HAP-1 (cell line): Measurements from ENCODE around the gene VAV2.

Experiments
- DNase-seq, 2 experiments: peaks; one replicate each; pipeline ENCODE4 v3.0.0-alpha.2; 2016 to 2020; ENCODE audit warnings: low spot score in 2 of 2
- H3K27me3 ChIP-seq: fragments of 250-450 bp; sonication (Bioruptor Pico); 2 replicates; pipeline ENCODE4 v1.5.1; 2020; ENCODE audit warnings: low read depth, mild to moderate bottlenecking, moderate library complexity
- H3K36me3 ChIP-seq: fragments of 250-450 bp; sonication (Bioruptor Pico); replicated peaks from 2 replicates; pipeline ENCODE4 v1.5.1; 2020; ENCODE audit warnings: mild to moderate bottlenecking
- H3K4me1 ChIP-seq: fragments of 250-450 bp; sonication (Bioruptor Pico); 2 replicates; pipeline ENCODE4 v1.5.1; 2020; ENCODE audit warnings: mild to moderate bottlenecking
- H3K4me3 ChIP-seq: fragments of 250-450 bp; sonication (Bioruptor Pico); 2 replicates; pipeline ENCODE4 v1.5.1; 2020; ENCODE audit warnings: mild to moderate bottlenecking, moderate library complexity
- H3K9me3 ChIP-seq: fragments of 250-450 bp; sonication (Bioruptor Pico); 2 replicates; pipeline ENCODE4 v1.5.1; 2020; ENCODE audit warnings: mild to moderate bottlenecking, moderate library complexity
- in situ Hi-C: fragments of 300-500 bp; cut with MboI; formaldehyde crosslinking; loops from 3 replicates; pipeline ENCODE4 v1.14.3; 2020; ENCODE audit warnings: low sequenced_read_pairs, inconsistent platforms, mixed read lengths

The VAV2 gene

GRCh38 chr9:133938753-133939152 is 53.4 kb downstream of the VAV2 start:
- in situ Hi-C loops, result no loop called here
- peaks cover 4% of the 10 kb centered on the region for H3K36me3 ChIP-seq
- no peaks in the 10 kb centered on the region for H3K27me3 ChIP-seq
- no peak for DNase-seq
- no peaks in the 10 kb centered on the region for H3K9me3 ChIP-seq
- H3K4me3 ChIP-seq, result no peak overlapping the region
- H3K4me1 ChIP-seq, result no peaks in the 10 kb centered on the region

DNA sequence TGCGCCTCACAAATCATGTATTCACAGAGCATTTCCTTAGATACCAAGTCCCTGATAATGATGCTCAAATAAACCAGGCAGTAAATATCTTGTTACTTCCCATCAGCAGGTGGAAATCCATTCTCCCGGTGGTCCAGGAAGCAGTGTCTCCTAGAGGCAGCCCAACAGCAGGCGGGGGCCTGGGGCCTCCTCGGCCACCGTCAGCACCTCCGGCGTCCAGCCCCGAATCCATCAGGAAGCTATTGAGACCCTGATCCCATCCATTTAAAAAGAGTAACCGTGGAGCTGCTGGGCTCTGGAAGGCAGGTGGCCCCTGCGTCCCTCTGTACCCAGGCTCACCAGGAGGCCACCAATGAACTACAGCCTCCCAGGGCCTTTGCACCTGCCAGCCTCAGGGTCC is 54.0 kb downstream of the VAV2 start:
- Histone ChIP-seq H3K4me3 (no peak overlapping the region), H3K4me1 (no peaks in the 10 kb centered on the region), H3K36me3 (peaks cover 4% of the 10 kb centered on the region), H3K9me3 (no peaks in the 10 kb centered on the region), H3K27me3 (no peaks in the 10 kb centered on the region)
- in situ Hi-C loops, result no loop called here
- no peak for DNase-seq

GRCh38 chr9:133937120-133937519 is 55.0 kb downstream of the VAV2 start:
- no peak for DNase-seq
- H3K9me3 ChIP-seq, result no peaks in the 10 kb centered on the region
- peaks cover 4% of the 10 kb centered on the region for H3K36me3 ChIP-seq
- H3K4me3 ChIP-seq, result no peak overlapping the region
- in situ Hi-C loops, result no loop called here
- H3K4me1 ChIP-seq, result no peaks in the 10 kb centered on the region
- H3K27me3 ChIP-seq, result no peaks in the 10 kb centered on the region

- Histone ChIP-seq H3K9me3 (no peaks in the 10 kb centered on the region), H3K4me3 (no peak overlapping the region), H3K4me1 (no peaks in the 10 kb centered on the region), H3K27me3 (no peaks in the 10 kb centered on the region), H3K36me3 (peaks cover 4% of the 10 kb centered on the region)
- in situ Hi-C loops, result no loop called here
- no peak for DNase-seq
Measured at GRCh38 chr9:133935328-133936005, 56.7 kb downstream of the VAV2 start.

DNA sequence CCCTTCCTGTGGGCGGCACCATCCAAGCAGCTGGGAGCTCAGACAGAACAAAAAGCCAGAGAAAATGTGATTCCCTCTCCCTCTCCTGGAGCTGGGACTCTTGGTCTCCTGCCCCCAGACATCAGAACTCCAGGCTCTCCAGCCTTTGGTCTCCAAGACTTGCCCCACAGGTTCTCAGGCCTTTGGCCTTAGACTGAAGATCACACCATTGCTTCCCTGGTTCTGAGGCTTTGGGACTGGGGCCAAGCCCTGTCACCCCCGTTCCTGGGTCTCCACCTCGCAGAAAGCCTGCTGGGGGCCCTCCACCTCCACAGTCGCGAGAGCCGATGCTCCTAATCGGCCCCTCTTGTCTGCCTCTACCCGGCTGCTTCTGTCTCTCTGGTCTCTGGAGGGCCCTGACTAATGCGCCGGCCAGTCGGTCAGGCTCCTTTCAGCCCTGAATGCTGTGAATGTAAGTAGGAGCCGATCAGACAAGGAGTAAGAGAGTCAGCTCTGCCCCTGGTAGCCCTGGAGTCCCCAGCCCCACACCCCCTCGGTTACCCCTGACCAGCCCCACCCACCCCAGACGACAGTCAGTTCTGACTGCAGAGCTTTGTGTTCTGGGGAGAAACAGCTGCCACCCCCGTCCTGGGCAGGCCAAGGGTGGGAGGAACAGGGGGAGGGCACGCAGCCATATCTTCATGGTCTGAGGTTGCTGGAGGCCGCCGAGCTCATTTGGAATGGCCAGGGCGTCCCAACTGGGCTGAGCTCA is 57.5 kb downstream of the VAV2 start:
- Histone ChIP-seq H3K4me3 (no peak overlapping the region), H3K36me3 (peaks cover 4% of the 10 kb centered on the region), H3K27me3 (no peaks in the 10 kb centered on the region), H3K4me1 (no peaks in the 10 kb centered on the region), H3K9me3 (no peaks in the 10 kb centered on the region)
- DNase-seq, result no peak
- in situ Hi-C loops, result no loop called here

DNA sequence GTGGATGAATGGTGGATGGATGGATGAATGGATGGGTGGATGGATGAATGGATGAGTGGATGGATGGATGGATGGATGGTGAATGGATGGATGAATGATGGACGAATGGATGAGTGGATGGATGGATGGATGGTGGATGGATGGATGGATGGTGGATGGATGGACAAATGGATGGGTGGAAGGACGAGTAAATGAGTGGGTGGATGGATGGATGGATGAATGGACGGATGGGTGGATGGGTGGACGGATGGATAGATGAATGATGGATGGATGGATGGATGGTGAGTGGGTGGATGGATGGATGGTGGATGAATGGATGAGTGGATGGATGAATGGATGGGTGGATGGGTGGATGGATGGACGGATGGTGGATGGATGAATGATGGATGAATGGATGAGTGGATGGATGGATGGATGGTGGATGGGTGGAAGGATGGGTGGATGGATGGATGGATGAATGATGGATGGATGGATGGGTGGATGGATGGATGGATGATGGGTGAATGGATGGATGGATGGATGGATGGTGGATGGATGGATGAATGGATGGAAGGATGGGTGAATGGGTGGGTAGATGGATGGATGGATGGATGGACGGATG is 58.6 kb downstream of the VAV2 start:
- Histone ChIP-seq H3K4me1 (no peaks in the 10 kb centered on the region), H3K36me3 (peaks cover 4% of the 10 kb centered on the region), H3K4me3 (no peak overlapping the region), H3K27me3 (no peaks in the 10 kb centered on the region), H3K9me3 (no peaks in the 10 kb centered on the region)
- in situ Hi-C loops, result no loop called here
- DNase-seq, result no peak

- Histone ChIP-seq H3K4me3 (no peak overlapping the region), H3K4me1 (no peaks in the 10 kb centered on the region)
- in situ Hi-C loops, result no loop called here
Measured at GRCh38 chr9:133932633-133933032, 59.5 kb downstream of the VAV2 start.

DNA sequence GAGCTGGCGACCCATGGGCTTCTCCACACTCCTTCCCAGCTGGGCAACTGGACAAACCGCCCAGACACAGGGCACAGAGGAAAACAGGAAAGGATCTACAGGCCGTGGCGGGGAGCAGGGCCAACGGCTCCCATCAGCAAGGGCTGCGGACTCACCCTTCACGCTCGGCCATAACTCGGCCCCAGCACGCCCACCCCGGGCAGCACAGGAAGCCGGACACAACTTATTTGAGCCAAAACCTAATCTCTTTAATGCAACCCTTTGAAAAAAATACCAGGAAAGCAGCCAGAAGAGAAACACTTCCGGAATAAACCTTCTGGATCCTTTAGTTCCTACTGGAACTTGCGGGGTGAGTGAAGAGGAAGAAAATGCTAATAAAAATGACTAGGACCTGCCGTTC is 59.9 kb downstream of the VAV2 start:
- no peaks in the 10 kb centered on the region; the same call in 1 of the 2 replicates for H3K36me3 ChIP-seq
- H3K27me3 ChIP-seq, result no peaks in the 10 kb centered on the region
- H3K4me3 ChIP-seq, result no peak overlapping the region
- no peaks in the 10 kb centered on the region for H3K9me3 ChIP-seq
- DNase-seq, result no peak
- H3K4me1 ChIP-seq, result no peaks in the 10 kb centered on the region
- in situ Hi-C loops, result no loop called here

More at GRCh38 chr9:133932633-133933032, 59.5 kb downstream of the VAV2 start:
- no peak for DNase-seq
- Histone ChIP-seq H3K9me3 (no peaks in the 10 kb centered on the region), H3K36me3 (peaks cover 2% of the 10 kb centered on the region), H3K27me3 (no peaks in the 10 kb centered on the region)

DNA sequence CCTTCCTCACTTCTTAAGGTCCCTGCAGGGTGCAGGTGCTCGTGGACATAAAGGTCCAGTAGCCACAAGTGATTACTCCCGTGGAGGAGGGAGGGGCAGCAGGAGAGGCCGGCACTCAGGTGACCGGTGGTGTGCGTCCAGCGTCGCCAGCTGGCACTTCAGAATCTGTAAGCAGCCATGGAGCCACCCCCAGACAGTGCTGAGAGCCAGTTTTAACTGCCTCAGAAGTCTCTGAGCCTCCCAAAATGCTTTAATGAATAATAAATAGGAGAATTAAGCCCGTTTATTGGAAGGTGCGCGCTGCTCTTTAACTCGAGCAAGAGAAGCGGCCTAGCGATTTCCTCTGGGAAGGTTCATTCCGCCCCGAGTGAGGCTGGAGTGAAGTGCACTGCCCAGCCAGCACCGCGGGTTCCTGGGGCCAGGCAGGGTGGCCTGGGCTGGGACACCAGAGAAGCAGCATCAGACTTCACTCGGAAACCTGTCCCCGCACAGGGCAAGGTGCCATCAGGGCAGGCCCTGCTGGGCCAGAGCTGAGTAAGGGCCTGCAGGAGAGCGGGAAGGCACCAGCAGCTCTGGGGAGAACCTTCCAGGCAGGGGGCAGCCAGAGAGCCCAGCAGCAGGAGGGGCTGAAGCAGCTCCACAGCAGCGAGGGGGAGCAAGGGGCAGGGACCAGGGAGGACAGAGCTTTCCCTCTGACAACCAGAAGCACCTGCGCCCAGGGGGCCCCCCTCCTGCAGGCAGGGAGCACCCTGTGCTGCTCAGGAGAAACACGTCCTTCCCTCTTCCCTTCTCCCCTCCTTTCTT is 61.2 kb downstream of the VAV2 start:
- Histone ChIP-seq H3K36me3 (no peaks in the 10 kb centered on the region; the same call in 1 of the 2 replicates), H3K27me3 (no peaks in the 10 kb centered on the region), H3K9me3 (no peaks in the 10 kb centered on the region), H3K4me3 (no peak overlapping the region), H3K4me1 (no peaks in the 10 kb centered on the region)
- in situ Hi-C loops, result no loop called here
- no peak for DNase-seq

DNA sequence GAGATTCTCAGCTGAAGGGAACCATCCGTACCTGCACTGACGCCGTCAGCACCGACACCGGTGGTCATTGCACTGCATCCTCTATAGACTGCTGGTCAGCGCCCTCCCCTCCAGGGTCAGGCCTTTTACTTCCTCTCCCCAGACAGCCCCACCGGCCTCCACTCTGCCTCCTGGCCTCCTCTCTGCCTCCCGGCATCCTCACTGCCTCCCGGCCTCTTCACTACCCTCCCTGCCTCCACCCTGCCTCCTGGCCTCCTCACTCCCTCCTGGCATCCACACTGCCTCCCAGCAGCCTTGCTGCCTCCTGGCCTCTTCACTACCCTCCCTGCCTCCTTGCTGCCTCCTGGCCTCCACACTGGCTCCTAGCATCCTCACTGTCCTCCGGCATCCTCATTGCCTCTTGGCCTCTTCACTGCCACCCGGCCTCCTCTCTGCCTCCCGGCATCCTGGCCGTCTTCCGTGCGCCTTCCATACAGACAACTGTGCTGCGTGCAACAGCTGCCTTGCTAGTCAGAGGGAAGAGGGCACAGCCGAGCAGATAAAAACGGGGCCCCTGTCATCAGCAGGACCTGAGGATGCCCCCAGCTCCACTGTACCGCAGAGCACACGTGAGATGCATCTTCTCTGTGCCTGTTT is 62.0 kb downstream of the VAV2 start:
- in situ Hi-C loops, result no loop called here

DNA sequence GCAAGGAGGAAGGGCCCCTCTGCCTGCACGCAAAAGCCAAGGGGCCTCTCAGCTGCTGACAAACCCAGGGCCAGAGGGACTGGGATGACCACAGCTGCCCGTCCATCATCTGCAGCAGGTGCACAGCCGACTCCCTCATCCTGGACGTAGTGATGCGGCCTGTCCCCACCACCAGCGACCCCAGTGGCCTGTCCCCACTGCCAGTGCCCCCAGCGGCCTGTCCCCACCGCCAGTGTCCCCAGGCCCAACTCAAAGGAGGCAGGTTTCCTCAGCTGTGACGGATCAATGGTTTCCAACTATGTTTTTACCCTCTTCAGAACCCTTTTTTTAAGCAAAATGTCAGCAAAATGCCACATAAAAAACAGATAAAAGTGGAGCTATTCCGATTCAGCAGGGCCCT is 62.5 kb downstream of the VAV2 start:
- Histone ChIP-seq H3K4me3 (no peak overlapping the region), H3K4me1 (no peaks in the 10 kb centered on the region), H3K36me3 (no peaks in the 10 kb centered on the region; the same call in 1 of the 2 replicates), H3K9me3 (no peaks in the 10 kb centered on the region), H3K27me3 (no peaks in the 10 kb centered on the region)
- in situ Hi-C loops, result no loop called here
- no peak for DNase-seq

More for the DNA sequence above, 62.0 kb downstream of the VAV2 start:
- no peaks in the 10 kb centered on the region; the same call in 1 of the 2 replicates for H3K36me3 ChIP-seq
- no peak overlapping the region for H3K4me3 ChIP-seq
- H3K4me1 ChIP-seq, result no peaks in the 10 kb centered on the region
- no peaks in the 10 kb centered on the region for H3K9me3 ChIP-seq
- DNase-seq, result no peak
- H3K27me3 ChIP-seq, result no peaks in the 10 kb centered on the region

DNA sequence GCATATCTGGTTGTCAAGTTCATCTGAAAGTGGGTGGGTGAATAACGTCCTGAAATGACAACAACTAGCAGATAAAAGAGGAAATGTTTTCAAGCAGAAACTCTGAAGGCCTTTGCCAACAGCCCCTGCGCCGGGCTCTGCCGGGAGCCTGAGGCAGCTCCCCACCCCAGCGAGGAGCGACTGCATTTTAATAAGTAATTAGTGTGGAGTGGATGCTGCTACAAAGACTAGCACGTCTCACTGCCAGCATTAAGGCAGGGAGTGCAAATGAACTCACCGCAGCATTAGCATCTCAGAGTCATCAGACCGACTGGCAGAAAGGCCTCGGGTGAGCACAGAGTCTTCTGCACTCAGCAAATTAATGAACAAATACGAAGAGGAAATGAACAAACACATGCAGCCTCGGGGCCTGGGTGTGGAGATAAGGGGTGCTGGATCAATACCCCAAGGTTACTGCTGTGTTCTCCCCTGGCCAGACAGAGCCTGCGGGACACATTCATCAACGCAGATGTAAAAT is 63.8 kb downstream of the VAV2 start:
- H3K4me1 ChIP-seq, result no peaks in the 10 kb centered on the region
- H3K4me3 ChIP-seq, result no peak overlapping the region
- no peak for DNase-seq
- no peaks in the 10 kb centered on the region for H3K9me3 ChIP-seq
- in situ Hi-C loops, result no loop called here
- no peaks in the 10 kb centered on the region for H3K27me3 ChIP-seq
- no peaks in the 10 kb centered on the region; the same call in 1 of the 2 replicates for H3K36me3 ChIP-seq

- Histone ChIP-seq H3K4me1 (no peaks in the 10 kb centered on the region), H3K27me3 (no peaks in the 10 kb centered on the region), H3K4me3 (no peak overlapping the region), H3K9me3 (no peaks in the 10 kb centered on the region), H3K36me3 (no peaks in the 10 kb centered on the region; the same call in 1 of the 2 replicates)
- in situ Hi-C loops, result no loop called here
- no peak for DNase-seq
Measured at GRCh38 chr9:133927041-133927440, 65.1 kb downstream of the VAV2 start.
